ENCODE results near the gene DHX58.

GRCh38 chr17:42160531-42160910 is 48.0 kb upstream of the DHX58 start:
- TF ChIP-seq, protein P1, sequence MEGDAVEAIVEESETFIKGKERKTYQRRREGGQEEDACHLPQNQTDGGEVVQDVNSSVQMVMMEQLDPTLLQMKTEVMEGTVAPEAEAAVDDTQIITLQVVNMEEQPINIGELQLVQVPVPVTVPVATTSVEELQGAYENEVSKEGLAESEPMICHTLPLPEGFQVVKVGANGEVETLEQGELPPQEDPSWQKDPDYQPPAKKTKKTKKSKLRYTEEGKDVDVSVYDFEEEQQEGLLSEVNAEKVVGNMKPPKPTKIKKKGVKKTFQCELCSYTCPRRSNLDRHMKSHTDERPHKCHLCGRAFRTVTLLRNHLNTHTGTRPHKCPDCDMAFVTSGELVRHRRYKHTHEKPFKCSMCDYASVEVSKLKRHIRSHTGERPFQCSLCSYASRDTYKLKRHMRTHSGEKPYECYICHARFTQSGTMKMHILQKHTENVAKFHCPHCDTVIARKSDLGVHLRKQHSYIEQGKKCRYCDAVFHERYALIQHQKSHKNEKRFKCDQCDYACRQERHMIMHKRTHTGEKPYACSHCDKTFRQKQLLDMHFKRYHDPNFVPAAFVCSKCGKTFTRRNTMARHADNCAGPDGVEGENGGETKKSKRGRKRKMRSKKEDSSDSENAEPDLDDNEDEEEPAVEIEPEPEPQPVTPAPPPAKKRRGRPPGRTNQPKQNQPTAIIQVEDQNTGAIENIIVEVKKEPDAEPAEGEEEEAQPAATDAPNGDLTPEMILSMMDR (IDR thresholded peaks at IDR 0.05), result no peak
- no peak for TF ChIP-seq POLR2AphosphoS5 (IDR thresholded peaks at IDR 0.05)
- no peak for TF ChIP-seq POLR2A (IDR thresholded peaks at IDR 0.05)
